ENCODE results near the gene SLC25A26. TPM values are rescaled to one million over a fixed set of nuclear protein-coding genes. Genes with fewer than 3 reads are reported as not detected.
"Not testable (repeated sequence)": the region's sequence is repeated elsewhere in the genome, so short reads cannot be mapped to it uniquely, and the experiment has no call there.

Gene SLC25A26
- total RNA-seq, 1 experiment from 2014 or later = 23.8 TPM

DNA sequence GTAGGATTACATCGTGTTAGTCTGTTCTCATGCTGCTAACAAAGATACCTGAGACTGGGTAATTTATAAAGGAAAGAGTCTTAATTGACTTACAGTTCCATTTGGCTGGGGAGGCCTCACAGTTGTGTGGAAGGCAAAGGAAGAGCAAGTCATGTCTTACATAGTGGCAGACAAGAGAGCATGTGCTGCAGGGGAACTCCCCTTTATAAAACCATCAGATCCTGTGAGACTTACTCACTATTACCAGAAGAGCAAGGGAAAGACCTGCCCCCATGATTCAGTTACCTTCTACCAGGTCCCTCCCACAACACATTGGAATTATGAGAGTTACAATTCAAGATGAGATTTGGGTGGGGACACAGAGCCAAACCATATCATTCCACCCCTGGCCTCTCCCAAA lies 3.4 kb downstream of the SLC25A26 start:
- Histone ChIP-seq H3K9ac (ENCODE audit: low read length) (no peak overlapping the region), H3K4me3 (replicated peaks in 1 of 2; ENCODE audit: low read depth in 1 of 2, low read length in 2 of 2) (no peak overlapping the region), H3K27ac (ENCODE audit: low read depth, low read length) (no peak overlapping the region), H3K4me1 (ENCODE audit: control insufficient read depth in 1 of 2, insufficient read depth in 2 of 2, low read length in 2 of 2) (peaks cover 4 to 12% of the 10 kb centered on the region in 2 experiments; a peak in 3 of 4 replicates), H3K27me3 (ENCODE audit: insufficient read depth, low read length) (no peaks in the 10 kb centered on the region), H2AFZ (ENCODE audit: low read depth, low read length, poor library complexity, severe bottlenecking) (no peak overlapping the region), H3K4me2 (ENCODE audit: low read length) (no peak overlapping the region), H4K20me1 (ENCODE audit: insufficient read depth) (no peaks in the 10 kb centered on the region), H3K79me2 (ENCODE audit: insufficient read depth, low read length) (peaks cover 42% of the 10 kb centered on the region), H3K36me3 (ENCODE audit: control insufficient read depth in 1 of 2, insufficient read depth in 2 of 2, low read length in 2 of 2) (no peaks in the 10 kb centered on the region), H3K9me2 (ENCODE audit: insufficient read depth) (no peaks in the 10 kb centered on the region), H3K9me3 (ENCODE audit: control insufficient read depth in 1 of 2, insufficient read depth in 1 of 2, low read depth in 1 of 2, low read length in 2 of 2) (no peaks in the 10 kb centered on the region)
- TF ChIP-seq ZNF274 (IDR thresholded peaks at IDR 0.05; ENCODE audit: low read depth, low read length) = no peak
- TF ChIP-seq, protein P1, sequence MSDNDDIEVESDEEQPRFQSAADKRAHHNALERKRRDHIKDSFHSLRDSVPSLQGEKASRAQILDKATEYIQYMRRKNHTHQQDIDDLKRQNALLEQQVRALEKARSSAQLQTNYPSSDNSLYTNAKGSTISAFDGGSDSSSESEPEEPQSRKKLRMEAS (IDR thresholded peaks at IDR 0.05) = no peak
- TF ChIP-seq ZFX (IDR thresholded peaks at IDR 0.05) = no peak
- no peak for TF ChIP-seq EZH2phosphoT487 (IDR thresholded peaks at IDR 0.05; ENCODE audit: borderline replicate concordance)
- no peak for TF ChIP-seq FOSL1 (IDR thresholded peaks at IDR 0.05; ENCODE audit: low read depth)
- TF ChIP-seq RAD21 (IDR thresholded peaks at IDR 0.05; ENCODE audit: low read depth) = no peak
- TF ChIP-seq JUND (IDR thresholded peaks at IDR 0.05) = no peak
- TF ChIP-seq YY1 (IDR thresholded peaks at IDR 0.05; ENCODE audit: extremely low read depth, insufficient replicate concordance, low read depth, low read length) = no peak
- TF ChIP-seq TCF7L2 (IDR thresholded peaks at IDR 0.05; ENCODE audit: borderline replicate concordance, extremely low read depth, insufficient read depth, insufficient read length) = no peak
- TF ChIP-seq SRF (IDR thresholded peaks at IDR 0.05; ENCODE audit: low read depth) = no peak
- BruUV-seq (replicated peaks) = no TSS peak
- ChIA-PET RAD21 (ENCODE audit: low non-redundant PET in 1 of 2, low total read pairs in 2 of 2, uncharacterized antibody in 2 of 2, unreplicated experiment in 2 of 2) (no interaction called here), CTCF (interaction anchor here (1.1 kb wide), 1 partner anchor 30 kb away, joined by 3 read pairs; no protein-coding TSS in a partner anchor), POLR2A (no interaction called here)
- DNase-seq (ENCODE audit: low read depth, low spot score) = no peak
- intact Hi-C loops (cut with micrococcal nuclease) = no loop called here
- no peak for ATAC-seq

DNA sequence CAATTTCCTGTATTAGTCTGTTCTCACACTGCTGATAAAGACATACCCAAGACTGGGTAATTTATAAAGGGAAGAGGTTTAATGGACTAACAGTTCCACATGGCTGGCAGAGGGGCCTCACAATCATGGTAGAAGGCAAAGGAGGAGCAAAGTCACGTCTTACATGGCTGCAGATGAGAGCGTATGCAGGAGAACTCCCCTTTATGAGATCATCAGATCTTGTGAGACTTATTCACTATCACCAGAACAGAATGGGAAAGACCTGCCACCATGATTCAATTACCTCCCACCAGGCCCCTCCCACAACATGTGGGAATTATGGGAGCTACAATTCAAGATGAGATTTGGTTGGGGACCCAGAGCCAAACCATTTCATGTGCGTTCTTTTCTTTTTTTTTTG lies 5.3 kb downstream of the SLC25A26 start:
- RAD21 ChIA-PET (ENCODE audit: low non-redundant PET in 1 of 2, low total read pairs in 2 of 2, uncharacterized antibody in 2 of 2, unreplicated experiment in 2 of 2); H3K9ac ChIP-seq (ENCODE audit: low read length); H3K4me2 ChIP-seq (ENCODE audit: low read length); POLR2A ChIA-PET; CTCF ChIA-PET; H4K20me1 ChIP-seq (ENCODE audit: insufficient read depth); DNase-seq (ENCODE audit: low read depth, low spot score); H3K9me2 ChIP-seq (ENCODE audit: insufficient read depth); H2AFZ ChIP-seq (ENCODE audit: low read depth, low read length, poor library complexity, severe bottlenecking); H3K4me1 ChIP-seq (ENCODE audit: control insufficient read depth in 1 of 2, insufficient read depth in 2 of 2, low read length in 2 of 2); H3K36me3 ChIP-seq (ENCODE audit: control insufficient read depth in 1 of 2, insufficient read depth in 2 of 2, low read length in 2 of 2); BruUV-seq (replicated peaks); H3K9me3 ChIP-seq (ENCODE audit: control insufficient read depth in 1 of 2, insufficient read depth in 1 of 2, low read depth in 1 of 2, low read length in 2 of 2); intact Hi-C loops (cut with micrococcal nuclease); H3K27me3 ChIP-seq (ENCODE audit: insufficient read depth, low read length); H3K4me3 ChIP-seq (replicated peaks in 1 of 2; ENCODE audit: low read depth in 1 of 2, low read length in 2 of 2); H3K27ac ChIP-seq (ENCODE audit: low read depth, low read length); ATAC-seq: not testable (repeated sequence)
- H3K79me2 ChIP-seq (ENCODE audit: insufficient read depth, low read length) = peaks cover 52% of the 10 kb centered on the region

All from HCT116 (cell line).